Skeletal muscle satellite cell (primary cell): Measurements from ENCODE around the gene CNTNAP2.

ENCODE experiments used
- H3K27me3 ChIP-seq: 2 replicates; pipeline ENCODE4 v1.7.0; 2013; ENCODE audit warnings: low read length; ENCODE audit not compliant: control insufficient read depth, insufficient read depth
- H3K36me3 ChIP-seq: 2 replicates; pipeline ENCODE4 v1.7.0; 2013; ENCODE audit warnings: mild to moderate bottlenecking, control low read depth, low read length; ENCODE audit not compliant: insufficient read depth
- H3K4me1 ChIP-seq: 2 replicates; pipeline ENCODE4 v1.7.0; 2013; ENCODE audit warnings: low read length; ENCODE audit not compliant: control insufficient read depth, insufficient read depth
- H3K4me2 ChIP-seq: 2 replicates; pipeline ENCODE4 v1.7.0; 2013; ENCODE audit warnings: mild to moderate bottlenecking, low read length
- H3K4me3 ChIP-seq: 2 replicates; pipeline ENCODE4 v1.7.0; 2013; ENCODE audit warnings: low read length
- H3K9ac ChIP-seq: 2 replicates; pipeline ENCODE4 v1.7.0; 2013; ENCODE audit warnings: mild to moderate bottlenecking, low read depth, low read length, moderate library complexity
- H3K9me3 ChIP-seq: replicated peaks from 2 replicates; pipeline ENCODE4 v1.7.0; 2013; ENCODE audit warnings: mild to moderate bottlenecking, control low read depth, low read length

Gene CNTNAP2

DNA sequence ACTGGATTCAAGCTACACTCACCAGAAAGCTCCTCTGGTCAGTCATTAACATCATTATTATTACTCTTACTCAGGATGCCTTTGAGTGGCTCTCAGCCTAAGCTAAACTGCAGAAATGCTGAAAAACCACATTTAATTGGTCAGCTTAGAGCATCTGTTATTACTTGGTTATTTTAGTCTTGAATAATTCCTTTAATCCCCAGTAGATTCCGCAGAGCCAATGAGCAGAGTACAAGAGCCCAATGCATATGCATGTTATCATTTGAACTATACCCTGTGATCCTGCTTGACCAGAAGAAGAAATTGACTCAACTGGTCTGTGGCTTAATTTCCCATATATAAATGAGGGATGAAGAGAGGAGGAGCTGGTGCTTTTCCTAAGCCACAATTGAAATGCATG, 2056.3 kb downstream of the CNTNAP2 start:
- Histone ChIP-seq H3K4me2 (no peak overlapping the region), H3K36me3 (no peaks in the 10 kb centered on the region), H3K9me3 (peaks cover 2% of the 10 kb centered on the region), H3K9ac (no peak overlapping the region), H3K4me3 (no peak overlapping the region), H3K4me1 (no peaks in the 10 kb centered on the region), H3K27me3 (no peaks in the 10 kb centered on the region)

DNA sequence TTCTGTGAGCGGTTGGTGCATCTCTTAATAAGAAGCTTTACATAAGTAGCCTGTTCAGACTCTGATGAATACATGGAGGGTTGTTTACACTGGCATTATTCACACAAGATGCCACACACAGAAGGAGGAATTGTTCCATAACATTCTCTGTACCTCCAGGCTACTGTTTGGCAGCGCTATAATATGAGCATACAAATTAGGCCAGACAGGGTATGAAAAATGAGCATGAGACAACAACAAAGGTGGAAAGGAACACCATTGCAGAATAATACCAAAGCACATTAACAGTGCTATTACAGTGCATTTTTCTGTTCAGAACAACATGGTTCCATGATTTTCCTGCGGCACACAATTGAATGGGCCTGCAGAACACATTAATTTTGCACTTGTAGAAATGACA, 2056.8 kb downstream of the CNTNAP2 start:
- Histone ChIP-seq H3K36me3 (no peaks in the 10 kb centered on the region), H3K4me3 (no peak overlapping the region)

DNA sequence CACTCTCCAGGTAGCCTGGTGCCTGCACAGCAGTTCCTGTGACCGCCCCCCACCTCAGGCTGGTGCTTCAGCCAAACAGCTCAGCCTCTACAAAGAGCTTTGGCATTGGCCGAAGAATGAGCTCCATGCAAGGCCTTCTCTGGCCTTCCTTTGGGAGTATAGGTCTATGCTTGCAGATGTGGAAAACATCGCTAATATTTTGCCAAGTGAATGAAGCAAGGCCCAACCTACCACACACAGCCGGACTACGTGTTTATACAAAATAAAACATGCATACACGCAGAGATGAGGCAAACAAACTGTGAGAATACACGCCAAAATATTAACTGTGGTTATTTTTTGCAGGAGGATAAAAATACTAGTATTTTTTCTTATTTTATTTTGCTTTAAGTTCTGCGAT, 2057.8 kb downstream of the CNTNAP2 start:
- Histone ChIP-seq H3K36me3 (no peaks in the 10 kb centered on the region), H3K9me3 (peaks cover 2% of the 10 kb centered on the region), H3K4me1 (no peaks in the 10 kb centered on the region), H3K4me3 (no peak overlapping the region), H3K4me2 (no peak overlapping the region), H3K27me3 (no peaks in the 10 kb centered on the region), H3K9ac (no peak overlapping the region)

More for the DNA sequence above, 2056.8 kb downstream of the CNTNAP2 start:
- H3K9me3 ChIP-seq, result peaks cover 2% of the 10 kb centered on the region
- H3K27me3 ChIP-seq, result no peaks in the 10 kb centered on the region
- H3K4me2 ChIP-seq, result no peak overlapping the region
- H3K9ac ChIP-seq, result no peak overlapping the region
- H3K4me1 ChIP-seq, result no peaks in the 10 kb centered on the region

DNA sequence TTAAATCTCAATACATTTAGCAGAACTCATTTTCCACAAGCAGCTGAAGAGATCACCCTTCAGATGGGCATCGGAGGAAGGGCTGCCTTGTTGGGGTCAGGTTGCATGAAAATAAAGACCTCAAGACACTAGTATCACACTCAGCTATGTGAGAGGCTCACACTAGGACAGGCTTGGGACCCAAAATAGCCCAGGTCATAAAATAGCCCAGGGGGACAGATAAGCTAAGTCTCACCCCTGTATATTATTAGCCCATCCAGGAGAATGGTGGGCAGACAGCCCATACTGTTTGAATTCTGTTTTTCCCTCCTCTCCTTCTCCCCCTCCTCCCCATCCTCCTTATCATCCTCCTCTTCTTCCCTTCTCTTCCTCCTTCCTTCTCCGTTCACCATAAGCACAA, 2058.9 kb downstream of the CNTNAP2 start:
- no peak overlapping the region for H3K9ac ChIP-seq
- no peaks in the 10 kb centered on the region for H3K27me3 ChIP-seq
- H3K9me3 ChIP-seq, result peaks cover 2% of the 10 kb centered on the region
- H3K36me3 ChIP-seq, result no peaks in the 10 kb centered on the region
- H3K4me3 ChIP-seq, result no peak overlapping the region
- no peaks in the 10 kb centered on the region for H3K4me1 ChIP-seq
- H3K4me2 ChIP-seq, result no peak overlapping the region

- no peaks in the 10 kb centered on the region for H3K27me3 ChIP-seq
- no peak overlapping the region for H3K9ac ChIP-seq
Measured at GRCh38 chr7:148177972-148178371, 2061.4 kb downstream of the CNTNAP2 start.

GRCh38 chr7:148180075-148180474, 2063.5 kb downstream of the CNTNAP2 start:
- H3K4me3 ChIP-seq, result no peak overlapping the region
- H3K27me3 ChIP-seq, result no peaks in the 10 kb centered on the region
- peaks cover 2% of the 10 kb centered on the region for H3K9me3 ChIP-seq
- no peaks in the 10 kb centered on the region for H3K4me1 ChIP-seq
- H3K36me3 ChIP-seq, result no peaks in the 10 kb centered on the region
- no peak overlapping the region for H3K4me2 ChIP-seq
- H3K9ac ChIP-seq, result no peak overlapping the region

More at GRCh38 chr7:148177972-148178371, 2061.4 kb downstream of the CNTNAP2 start:
- no peaks in the 10 kb centered on the region for H3K4me1 ChIP-seq
- no peak overlapping the region for H3K4me3 ChIP-seq
- H3K36me3 ChIP-seq, result no peaks in the 10 kb centered on the region
- peaks cover 2% of the 10 kb centered on the region for H3K9me3 ChIP-seq
- no peak overlapping the region for H3K4me2 ChIP-seq

GRCh38 chr7:148182264-148182663, 2065.7 kb downstream of the CNTNAP2 start:
- Histone ChIP-seq H3K27me3 (no peaks in the 10 kb centered on the region), H3K4me2 (no peak overlapping the region), H3K9me3 (peaks cover 2% of the 10 kb centered on the region), H3K36me3 (no peaks in the 10 kb centered on the region), H3K9ac (no peak overlapping the region), H3K4me1 (no peaks in the 10 kb centered on the region), H3K4me3 (no peak overlapping the region)

DNA sequence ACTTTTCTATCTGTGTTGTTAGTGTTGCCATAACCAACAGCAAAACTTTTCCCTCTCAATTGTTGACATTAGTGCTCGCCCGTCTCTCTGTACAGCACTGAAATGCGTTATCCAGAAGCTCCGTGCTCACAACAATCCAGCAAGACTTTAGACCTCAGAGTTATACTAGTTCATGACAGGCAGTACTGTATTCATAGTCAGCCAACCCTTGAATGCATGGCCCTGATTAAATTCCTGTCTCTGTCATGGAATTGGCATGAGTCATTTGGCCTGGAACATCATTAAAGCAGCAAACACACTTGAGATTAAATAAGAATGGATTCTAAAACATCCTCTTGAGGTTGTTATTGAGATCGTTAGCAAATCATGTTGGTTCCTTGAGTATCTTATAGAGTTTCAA, 2068.4 kb downstream of the CNTNAP2 start:
- Histone ChIP-seq H3K9me3 (peaks cover 3% of the 10 kb centered on the region), H3K4me1 (no peaks in the 10 kb centered on the region), H3K36me3 (no peaks in the 10 kb centered on the region), H3K9ac (no peak overlapping the region), H3K27me3 (no peaks in the 10 kb centered on the region), H3K4me3 (no peak overlapping the region), H3K4me2 (no peak overlapping the region)

DNA sequence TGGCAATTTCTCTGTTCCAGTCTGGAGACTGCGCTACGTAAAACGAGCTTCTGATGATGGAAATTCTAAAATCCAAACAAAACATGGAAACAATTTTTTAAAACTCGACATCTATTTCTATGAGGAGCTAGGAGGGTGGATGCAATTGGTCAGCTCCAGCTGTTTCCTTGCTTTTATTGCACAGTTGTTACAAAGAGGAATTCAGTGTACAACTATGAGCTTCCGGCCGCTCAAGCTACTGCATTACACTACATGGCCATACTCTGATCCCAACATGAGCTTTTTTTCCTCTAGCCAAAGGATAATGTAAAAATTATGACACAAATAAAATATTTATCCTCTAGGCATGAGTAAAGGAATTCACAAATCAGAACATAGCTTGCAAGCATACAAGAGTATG, 2070.9 kb downstream of the CNTNAP2 start:
- H3K9ac ChIP-seq, result no peak overlapping the region
- H3K4me1 ChIP-seq, result no peaks in the 10 kb centered on the region
- H3K9me3 ChIP-seq, result peaks cover 8% of the 10 kb centered on the region
- no peak overlapping the region for H3K4me2 ChIP-seq
- no peaks in the 10 kb centered on the region for H3K36me3 ChIP-seq
- H3K27me3 ChIP-seq, result no peaks in the 10 kb centered on the region
- H3K4me3 ChIP-seq, result no peak overlapping the region

GRCh38 chr7:148191391-148192065, 2074.9 kb downstream of the CNTNAP2 start:
- Histone ChIP-seq H3K27me3 (no peaks in the 10 kb centered on the region), H3K4me3 (no peak overlapping the region), H3K9ac (no peak overlapping the region), H3K36me3 (no peaks in the 10 kb centered on the region), H3K9me3 (peaks cover 8% of the 10 kb centered on the region), H3K4me2 (no peak overlapping the region), H3K4me1 (no peaks in the 10 kb centered on the region)

DNA sequence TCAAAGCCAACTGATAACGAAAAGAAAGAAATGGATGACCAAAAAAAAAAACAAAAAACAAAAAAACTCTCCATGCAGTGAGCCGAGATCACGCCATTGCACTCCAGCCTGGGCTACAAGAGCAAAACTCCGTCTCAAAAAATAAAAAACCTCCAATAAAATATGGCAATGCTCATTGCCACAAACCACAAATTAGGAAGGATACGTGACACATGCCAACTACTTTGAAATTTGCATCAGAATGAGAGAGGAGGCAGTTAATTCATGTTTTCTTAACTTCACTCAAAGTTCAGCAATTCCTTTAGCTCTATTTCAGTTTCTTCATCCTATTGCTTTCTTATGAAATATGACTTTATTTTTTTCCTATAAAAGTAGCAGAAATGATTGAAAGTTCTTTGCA, 2075.9 kb downstream of the CNTNAP2 start:
- no peak overlapping the region for H3K4me2 ChIP-seq
- no peaks in the 10 kb centered on the region for H3K27me3 ChIP-seq
- H3K9me3 ChIP-seq, result peaks cover 8% of the 10 kb centered on the region
- H3K36me3 ChIP-seq, result no peaks in the 10 kb centered on the region
- no peak overlapping the region for H3K4me3 ChIP-seq
- no peaks in the 10 kb centered on the region for H3K4me1 ChIP-seq
- no peak overlapping the region for H3K9ac ChIP-seq

DNA sequence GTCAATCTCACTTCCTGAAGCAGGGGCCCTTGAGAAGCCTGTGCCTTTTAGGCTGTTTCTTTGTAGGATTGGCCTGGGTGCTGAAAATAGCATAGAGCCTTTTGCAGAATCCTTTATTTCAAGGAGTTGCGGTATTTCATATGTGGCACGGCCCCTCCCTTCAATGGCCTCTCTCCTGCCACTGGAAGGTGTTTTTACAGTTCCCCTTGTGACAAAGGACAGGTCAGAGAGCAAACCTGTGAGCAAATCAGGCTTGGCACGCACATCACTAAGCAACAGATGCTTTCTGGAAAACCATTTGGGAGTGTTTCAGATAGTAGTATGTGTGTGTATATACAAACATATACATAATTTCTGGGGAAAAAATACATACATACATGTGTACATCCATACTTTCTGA, 2085.4 kb downstream of the CNTNAP2 start:
- no peaks in the 10 kb centered on the region for H3K36me3 ChIP-seq
- H3K9ac ChIP-seq, result no peak overlapping the region
- no peaks in the 10 kb centered on the region for H3K27me3 ChIP-seq
- H3K9me3 ChIP-seq, result peaks cover 3% of the 10 kb centered on the region
- H3K4me3 ChIP-seq, result no peak overlapping the region
- no peak overlapping the region for H3K4me2 ChIP-seq
- no peaks in the 10 kb centered on the region for H3K4me1 ChIP-seq
